ENCODE results near the gene DHTKD1.

Gene DHTKD1, protein sequence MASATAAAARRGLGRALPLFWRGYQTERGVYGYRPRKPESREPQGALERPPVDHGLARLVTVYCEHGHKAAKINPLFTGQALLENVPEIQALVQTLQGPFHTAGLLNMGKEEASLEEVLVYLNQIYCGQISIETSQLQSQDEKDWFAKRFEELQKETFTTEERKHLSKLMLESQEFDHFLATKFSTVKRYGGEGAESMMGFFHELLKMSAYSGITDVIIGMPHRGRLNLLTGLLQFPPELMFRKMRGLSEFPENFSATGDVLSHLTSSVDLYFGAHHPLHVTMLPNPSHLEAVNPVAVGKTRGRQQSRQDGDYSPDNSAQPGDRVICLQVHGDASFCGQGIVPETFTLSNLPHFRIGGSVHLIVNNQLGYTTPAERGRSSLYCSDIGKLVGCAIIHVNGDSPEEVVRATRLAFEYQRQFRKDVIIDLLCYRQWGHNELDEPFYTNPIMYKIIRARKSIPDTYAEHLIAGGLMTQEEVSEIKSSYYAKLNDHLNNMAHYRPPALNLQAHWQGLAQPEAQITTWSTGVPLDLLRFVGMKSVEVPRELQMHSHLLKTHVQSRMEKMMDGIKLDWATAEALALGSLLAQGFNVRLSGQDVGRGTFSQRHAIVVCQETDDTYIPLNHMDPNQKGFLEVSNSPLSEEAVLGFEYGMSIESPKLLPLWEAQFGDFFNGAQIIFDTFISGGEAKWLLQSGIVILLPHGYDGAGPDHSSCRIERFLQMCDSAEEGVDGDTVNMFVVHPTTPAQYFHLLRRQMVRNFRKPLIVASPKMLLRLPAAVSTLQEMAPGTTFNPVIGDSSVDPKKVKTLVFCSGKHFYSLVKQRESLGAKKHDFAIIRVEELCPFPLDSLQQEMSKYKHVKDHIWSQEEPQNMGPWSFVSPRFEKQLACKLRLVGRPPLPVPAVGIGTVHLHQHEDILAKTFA

DNA sequence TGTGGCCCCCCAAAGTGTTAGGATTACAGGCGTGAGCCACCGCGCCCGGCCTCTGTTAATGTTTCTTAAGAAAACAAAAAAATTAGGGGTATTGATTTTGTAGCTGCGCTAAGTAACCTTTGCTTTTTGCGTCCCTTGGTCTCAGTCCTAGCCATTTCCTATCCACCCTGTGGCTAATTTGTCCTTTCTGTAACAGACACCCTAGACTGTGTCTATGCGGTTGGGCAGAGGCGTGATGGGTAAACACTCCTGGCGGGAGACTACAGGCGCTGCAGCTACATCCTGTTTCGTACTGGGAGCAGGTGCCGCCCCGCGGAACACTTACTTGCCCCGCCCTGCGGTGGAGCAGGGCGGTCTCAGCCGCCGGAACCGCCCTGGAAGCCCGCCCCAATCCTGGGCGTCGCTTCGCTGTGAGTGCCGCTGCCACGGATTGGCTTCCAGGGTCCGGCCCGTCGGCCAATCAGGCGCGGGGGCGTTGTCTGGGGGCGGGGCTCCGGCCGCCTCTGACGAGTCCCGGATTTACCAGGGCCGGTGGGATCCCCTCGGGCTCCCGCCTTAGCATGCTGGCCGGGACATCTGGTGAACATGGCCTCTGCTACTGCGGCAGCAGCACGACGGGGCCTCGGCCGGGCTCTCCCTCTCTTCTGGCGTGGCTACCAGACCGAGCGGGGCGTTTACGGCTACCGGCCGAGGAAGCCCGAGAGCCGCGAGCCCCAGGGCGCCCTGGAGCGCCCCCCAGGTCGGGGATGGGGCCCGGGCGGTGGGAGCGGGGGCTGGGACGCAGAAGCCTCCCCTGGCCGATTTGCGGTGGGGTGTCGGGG lies at the start of gene DHTKD1:
Gene DHTKD1, plus strand, starts transcription at position 506 of the 821 bp plus-strand sequence. Its CDS starts 80 bp downstream, at position 586.
- DNase-seq (ENCODE audit: low read depth), result peak; percentile 79

DNA sequence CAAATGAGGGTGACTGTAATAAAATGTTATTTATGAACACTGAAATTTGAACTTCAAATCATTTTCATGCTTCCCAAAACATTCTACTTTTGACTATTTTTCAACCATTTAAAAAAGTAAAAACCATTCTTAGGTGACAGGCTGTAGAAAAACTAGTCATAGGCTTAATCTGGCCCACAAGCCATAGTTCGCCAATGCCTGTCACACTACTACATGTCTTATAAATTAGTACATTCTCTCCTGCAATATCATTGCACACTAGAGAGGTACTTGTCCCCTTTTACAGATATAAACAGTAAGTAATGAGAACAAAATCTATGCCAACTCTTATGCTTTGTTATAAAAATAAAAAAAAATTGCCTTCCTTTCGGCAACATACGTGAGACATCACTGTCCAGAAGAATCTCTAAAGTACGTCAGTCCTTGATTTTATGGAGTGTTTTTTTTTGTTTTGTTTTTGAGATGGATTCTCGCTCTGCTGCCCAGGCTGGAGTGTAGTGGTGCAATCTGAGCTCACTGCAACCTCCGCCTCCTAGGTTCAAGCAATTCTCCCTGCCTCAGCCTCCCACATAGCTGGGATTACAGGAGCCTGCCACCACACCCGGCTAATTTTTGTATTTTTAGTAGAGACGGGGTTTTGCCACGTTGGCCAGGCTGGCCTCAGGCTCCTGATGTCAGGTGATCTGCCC lies 49.3 kb upstream of the DHTKD1 start:
- DNase-seq (ENCODE audit: low read depth), result no peak

DNA sequence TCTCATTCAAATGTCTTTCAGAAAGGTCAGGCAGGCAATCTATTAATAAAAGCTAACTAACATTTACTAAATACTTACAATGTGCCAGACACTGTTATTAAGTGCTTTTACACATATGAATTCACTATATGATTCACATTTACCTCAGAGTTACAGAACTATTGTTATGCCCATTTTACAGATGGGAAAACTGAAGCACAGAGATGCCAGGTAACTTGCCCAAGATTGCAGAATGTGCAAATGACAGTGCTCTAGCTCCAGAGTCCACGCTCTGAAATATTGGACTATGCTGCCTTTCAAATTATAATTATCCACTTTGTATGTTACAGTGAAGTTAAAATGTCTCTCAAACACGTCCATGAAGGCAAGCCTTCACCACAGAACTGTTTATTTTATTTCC lies 48.2 kb upstream of the DHTKD1 start:
- DNase-seq (ENCODE audit: low read depth), result no peak

DNA sequence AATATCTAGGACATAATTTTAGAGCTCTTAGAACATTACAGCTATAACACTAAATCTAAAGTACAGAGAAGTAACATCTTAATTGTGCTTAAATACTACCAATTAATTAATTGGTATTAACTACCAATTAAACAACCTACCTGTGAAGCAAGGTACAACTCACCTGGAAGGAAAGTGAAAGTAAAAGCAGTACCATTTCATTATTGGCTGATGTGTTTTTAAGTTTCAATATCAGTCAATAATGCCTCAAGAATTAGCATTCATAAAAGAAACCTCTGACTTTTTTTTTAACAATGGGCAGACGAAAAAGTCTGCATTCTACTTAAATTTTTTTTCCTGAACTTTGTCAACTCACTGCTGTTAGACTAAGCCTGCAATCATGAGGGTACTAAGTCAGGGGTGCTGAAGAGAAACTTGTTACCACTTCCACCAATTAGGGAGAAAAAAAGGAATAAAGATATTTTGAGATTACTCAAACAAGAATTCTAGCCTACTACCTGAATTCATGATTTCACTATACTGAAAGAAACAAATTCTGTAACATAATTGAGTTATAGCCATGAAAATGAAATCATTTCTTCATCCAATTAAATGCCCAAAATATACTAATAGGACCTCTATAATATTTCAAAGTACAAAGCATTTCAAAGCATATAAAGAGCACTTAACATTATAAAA lies 46.0 kb upstream of the DHTKD1 start:
- no peak for DNase-seq (ENCODE audit: low read depth)

DNA sequence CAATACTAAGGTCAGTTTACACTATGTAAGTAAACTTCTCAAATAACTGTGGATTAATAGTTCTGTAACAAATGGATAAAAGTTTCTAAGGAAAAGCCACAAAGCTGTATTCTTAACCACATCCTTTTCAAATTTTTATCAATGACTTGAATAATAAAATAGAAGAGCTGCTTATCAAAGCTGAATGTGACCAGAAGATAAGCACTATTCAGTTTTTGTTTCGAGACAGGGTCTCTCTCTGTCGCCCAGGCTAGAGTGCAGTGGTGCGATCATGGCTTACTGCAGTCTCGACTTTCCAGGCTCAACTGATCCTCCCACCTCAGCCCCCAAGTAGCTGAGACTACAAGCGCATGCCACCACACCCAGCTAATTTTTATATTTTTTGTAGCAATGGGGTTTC lies 43.2 kb upstream of the DHTKD1 start:
- DNase-seq (ENCODE audit: low read depth), result no peak

DNA sequence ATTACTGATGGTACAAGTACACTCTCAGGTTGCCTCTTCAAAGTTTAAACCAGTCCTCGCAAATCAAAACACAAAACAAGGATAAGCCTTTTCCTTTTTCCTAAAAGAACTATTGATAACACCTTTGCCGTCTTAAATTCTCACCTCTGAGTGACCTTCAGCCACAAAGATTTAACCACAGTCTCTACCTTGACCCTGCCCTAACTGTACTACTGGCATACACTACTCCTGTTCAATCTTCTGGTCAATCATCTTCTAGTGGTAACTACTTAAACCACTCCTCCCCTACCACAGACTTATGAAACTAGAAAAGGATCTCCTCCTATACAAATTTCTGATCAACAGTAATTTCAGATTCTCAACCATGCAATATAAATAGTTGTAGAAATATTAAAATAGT lies 41.2 kb upstream of the DHTKD1 start:
- no peak for DNase-seq (ENCODE audit: low read depth)

DNA sequence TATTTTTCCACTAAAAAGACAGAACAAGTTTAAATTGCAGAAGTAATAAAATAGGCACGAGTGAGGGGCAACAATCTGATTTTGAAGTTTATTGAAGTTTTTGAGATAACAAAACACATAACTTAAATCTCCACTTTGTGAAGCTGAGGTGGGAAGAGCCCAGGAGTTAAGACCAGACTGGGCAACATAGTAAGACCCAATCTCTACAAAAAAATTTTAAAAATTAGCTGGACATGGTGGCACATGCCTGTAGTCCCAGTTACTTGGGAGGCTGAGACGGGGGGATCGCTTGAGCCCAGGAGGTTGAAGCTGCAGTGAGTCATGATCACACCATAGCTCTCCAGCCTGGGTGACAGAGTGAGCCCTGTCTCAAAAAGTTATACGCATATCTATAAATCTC lies 37.4 kb upstream of the DHTKD1 start:
- DNase-seq (ENCODE audit: low read depth), result no peak

DNA sequence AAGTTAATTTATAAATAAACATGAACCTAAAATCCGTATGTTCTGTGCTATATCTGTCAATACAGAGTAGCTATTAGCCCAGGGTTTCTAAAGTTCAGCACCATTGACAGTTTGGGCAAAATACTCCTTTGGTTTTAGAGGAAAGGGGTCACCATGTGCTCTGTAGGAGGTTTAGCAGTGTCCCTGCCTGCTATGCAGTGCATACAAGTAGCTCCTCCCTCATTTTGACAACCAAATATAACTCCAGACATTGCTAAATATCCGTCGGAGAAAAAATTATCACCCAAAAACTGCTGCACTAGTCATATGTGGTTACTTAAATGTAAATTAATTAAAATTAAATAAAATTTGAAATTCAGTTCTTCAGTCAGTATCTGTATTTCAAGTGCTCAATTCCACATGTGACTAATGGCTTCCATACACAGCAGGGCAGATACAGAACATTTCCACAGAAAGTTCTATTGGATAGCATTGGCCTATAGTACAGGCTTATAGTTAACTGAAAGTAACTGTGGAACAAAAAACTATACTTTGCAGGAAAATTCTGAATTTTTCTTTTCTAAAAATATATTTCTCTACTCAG lies 32.6 kb upstream of the DHTKD1 start:
- no peak for DNase-seq (ENCODE audit: low read depth)

DNA sequence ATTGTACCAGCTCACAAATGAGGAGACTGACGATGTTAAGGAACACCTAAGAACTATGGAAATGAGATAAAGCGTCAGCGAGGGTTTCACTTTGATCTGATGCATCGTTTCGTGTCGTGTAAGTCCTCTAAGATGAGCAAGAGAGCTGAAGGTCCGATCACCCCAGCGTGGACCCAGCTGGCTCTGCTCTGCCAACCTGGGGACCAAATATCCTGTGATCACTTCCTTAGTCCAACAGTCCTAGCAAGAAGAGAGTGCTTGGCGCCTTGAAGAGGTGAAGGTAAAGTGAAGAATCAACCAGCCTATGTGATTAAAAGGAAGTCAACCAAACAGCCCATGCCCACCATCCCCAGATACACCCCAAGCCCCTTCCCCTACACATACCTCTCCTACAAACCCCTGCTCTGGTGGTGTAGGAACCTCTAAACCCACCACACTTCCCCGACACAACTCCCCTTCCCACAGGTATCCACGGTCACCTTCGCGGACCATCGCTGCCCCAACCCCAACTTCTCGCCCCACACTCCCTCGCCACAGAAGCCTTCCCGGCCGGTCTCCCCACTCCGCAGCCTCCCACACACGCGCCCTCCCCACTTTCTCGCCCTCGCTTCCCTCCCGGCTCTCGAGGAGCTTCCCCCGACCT lies 26.9 kb upstream of the DHTKD1 start:
- DNase-seq (ENCODE audit: low read depth), result no peak

DNA sequence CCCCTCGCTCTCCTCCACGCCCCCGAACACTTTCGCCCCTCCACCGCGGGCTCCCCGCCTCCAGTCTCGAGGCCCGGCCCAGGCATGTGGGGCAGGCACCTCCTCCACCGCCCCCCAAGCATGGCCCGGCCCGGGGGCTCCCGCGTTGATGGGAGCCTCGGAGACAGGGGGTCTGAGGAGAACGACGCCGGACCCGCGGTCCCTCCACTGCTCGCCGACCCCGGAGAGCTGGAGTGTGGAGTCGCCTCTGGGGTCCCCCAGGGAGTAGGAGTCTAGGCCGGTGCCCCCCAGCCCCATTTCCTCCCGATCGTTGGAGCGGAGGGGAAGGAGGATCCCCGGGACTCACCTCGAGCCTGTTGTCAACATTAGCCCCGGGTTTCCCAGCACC lies 26.4 kb upstream of the DHTKD1 start:
- no peak for DNase-seq (ENCODE audit: low read depth)

DNA sequence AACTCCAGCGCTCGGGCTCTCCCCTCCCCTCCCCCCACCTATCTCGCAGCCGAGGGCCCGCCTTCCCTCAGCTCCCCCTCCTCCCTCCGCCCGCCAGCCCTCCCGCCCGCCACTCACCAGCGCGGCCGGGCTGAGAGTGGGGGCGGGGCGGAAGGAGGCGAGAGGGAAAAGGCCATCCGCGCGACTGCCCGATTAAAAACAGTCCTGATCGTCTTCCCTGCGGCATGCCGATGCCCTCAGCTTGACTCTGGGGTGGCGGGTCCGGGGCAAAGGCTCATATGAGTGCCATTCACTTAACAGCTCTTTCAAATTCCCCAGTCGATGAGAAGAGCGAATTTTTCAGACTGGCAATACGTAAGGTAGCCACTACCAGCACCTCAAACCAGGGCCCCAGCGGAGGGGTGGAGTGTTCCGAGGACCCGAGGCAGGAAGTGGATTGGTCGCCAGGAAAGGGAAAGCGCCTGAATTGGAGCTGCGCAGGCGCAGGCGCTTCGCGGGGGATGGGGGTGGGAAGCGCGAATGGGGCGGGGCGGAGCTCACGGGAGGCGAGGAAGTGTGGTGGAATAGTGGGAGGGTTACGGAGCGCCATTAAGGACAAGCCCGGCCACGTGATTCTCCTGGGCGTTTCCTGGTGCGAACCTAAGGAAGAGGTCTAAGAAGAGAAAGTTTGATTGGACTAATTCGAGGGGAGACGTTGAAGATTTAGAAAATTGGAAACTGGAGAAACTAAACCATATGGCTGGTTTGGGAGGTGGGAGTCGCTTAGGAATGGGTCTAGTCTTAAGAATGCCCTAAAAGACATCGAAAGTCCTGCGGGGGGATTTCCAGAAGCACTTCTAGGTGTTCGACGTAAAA lies 25.7 kb upstream of the DHTKD1 start, which contains the start of gene UPF2:
Gene UPF2, minus strand, starts transcription at position 13 of the 855 bp plus-strand sequence. CDS start 7,386 bp downstream, outside the sequence.
- peak; percentile 89 for DNase-seq (ENCODE audit: low read depth)

DNA sequence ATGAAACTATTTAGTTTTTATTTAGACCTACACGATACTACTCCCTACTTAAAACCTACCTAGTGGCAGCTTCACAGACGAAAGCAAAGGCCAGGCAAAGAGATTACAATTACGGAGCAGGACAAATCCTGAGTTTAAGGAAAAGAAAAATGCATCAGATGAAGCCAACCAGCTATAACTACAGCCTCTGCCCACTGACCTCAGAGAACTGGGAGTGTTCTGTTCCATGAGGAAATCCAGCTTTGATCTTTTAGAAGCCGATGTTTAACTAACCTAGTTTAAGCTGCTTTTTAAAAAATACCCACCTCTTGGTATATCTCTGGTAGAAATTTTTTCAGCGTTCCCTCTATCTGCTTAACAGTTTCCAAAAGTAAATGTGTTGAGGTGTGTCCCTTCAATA lies 23.2 kb upstream of the DHTKD1 start:
- DNase-seq (ENCODE audit: low read depth), result no peak

DNA sequence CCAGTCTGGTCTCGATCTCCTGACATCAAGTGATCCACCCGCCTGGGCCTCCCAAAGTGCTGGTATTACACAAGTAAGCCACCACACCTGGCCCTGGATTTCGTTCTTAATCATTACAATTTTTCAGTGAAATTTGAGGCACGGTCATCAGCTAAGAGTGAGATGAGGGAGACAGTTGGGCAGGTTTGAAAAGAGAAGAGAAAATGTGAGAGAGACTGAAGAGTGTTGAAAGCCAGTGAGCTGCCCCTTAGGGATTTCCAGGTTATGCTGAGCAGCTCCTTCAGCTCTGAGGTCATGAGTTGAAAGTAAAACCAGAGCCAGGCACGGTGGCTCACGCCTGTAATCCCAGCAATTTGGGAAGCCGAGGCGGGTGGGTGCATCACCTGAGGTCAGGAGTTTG lies 20.2 kb upstream of the DHTKD1 start:
- no peak for DNase-seq (ENCODE audit: low read depth)

DNA sequence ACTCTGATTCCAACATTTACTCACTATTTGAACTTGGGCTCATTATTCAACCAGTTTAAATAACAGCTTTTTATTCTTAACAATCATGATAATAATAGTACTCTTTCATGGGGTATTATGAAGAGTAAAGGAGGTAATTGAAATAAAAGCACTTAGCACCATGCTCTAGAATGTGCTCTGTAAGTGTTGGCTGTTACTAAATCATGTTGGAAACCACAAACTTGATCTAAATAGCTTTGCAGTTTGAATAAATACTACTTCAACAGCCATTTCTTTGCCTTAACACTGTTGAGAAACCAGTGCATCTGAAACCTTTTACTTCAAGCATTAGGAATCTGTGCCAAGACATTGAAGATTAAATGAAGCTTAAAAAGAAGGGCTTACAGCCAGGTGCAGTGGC lies 18.2 kb upstream of the DHTKD1 start:
- DNase-seq (ENCODE audit: low read depth), result no peak

DNA sequence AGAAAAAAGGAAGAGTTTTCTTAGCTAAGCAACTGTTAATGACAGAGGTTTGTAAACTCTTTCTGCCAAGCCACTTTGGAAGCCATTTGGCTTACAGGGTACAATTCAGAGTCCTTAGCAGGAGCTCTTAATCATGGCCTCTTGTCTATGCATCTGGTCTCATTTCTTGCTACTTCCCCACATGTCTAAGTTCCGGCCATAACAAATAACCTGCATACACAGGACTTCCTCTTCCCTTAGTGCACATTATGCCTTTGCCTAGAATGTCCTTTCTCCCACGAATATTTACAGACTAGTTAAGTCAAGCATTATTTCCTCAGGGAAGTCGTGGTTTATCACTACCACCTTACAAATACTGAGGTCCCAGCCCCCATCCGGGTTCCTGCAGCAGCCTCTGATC lies 17.5 kb upstream of the DHTKD1 start:
- no peak for DNase-seq (ENCODE audit: low read depth)

DNA sequence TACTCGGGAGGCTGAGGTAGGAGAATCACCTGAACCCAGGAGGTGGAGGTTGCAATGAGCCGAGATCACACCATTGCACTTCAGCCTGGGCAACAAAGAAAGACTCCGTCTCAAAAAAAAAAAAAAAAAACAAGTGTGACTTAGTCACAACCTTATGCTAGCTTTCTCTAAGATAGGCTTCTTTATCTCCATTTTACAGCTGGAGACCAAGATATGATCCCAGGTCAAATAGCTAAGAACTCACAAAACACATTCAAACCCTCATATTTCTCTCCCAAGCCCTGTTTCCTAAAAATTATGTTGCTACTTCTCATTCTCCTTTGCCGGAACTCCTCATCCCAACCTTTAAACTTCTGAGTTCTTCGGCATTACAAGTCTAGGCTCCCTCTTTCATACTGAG lies 13.0 kb upstream of the DHTKD1 start:
- no peak for DNase-seq (ENCODE audit: low read depth)

DNA sequence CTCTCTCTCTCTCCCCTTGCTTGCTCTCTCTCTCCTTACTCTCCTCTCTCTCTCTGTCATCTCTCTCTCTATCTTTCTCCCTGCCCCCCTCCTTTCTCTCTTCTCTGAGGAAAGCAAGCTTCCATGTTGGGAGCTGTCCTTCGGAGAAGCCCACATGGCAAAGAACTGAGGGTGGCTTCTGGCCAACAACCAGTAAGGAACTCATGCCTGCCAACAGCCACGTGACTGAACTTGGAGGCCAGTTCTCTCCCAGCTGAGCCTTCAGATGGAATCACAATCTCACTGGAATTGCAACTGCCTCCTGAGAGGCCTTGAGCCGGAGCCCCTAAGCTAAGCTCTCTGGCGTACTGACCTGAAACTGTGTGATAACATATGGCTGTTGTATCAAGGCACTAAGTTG lies 12.0 kb upstream of the DHTKD1 start:
- DNase-seq (ENCODE audit: low read depth), result no peak

DNA sequence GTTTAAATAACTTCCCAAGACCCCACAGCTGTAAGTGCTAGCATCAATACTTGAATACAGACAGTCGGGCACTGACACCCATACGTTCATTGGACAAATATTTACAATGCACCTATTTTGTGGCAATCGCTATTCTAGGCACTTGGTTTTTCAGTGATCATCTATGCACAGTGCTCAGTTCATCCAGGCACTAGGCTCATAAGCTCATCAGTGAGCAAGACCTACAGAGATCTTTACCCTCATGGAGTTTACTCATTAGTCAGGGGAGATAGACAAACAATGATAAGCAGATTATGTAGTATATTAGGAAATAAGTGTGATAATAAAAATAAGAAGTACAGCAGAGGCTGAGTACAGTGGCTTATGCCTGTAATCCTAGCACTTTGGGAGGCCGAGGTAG lies 7.6 kb upstream of the DHTKD1 start:
- DNase-seq (ENCODE audit: low read depth), result no peak
